ENCODE data around the gene CACNA2D4.

The CACNA2D4 gene

DNA sequence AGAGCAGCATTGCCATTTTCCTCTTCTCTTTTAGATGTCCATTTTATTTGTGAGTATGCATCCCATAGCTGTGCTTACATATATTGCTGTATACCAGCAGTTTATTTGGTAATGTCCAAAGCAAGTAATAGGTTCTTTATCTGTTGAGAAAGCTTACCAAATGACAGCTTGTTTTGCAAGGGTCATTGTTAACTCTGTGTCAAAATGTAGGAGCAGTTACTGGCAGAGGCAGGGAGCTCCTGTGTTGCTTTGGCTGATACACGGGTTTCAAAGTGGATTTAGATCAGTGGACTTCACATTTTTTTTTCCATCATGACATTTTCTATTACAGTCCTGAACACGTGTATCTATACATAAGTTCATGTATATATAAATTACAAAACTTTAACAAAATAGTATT, 136.2 kb downstream of the CACNA2D4 start:
- Histone ChIP-seq H3K9ac (ENCODE audit: low read depth in 1 of 2, low read length in 2 of 2) (no peak overlapping the region), H3K4me3 (ENCODE audit: low read depth in 1 of 2, low read length in 2 of 2) (no peak overlapping the region), H3K27me3 (ENCODE audit: control insufficient read depth in 1 of 2, insufficient read depth in 2 of 2, low read length in 2 of 2) (no peaks in the 10 kb centered on the region), H3K9me3 (ENCODE audit: control insufficient read depth in 1 of 2, low read length in 2 of 2) (no peaks in the 10 kb centered on the region), H3K27ac (ENCODE audit: low read depth, low read length) (no peak overlapping the region), H3K4me1 (ENCODE audit: control insufficient read depth in 1 of 2, insufficient read depth in 2 of 2, low read length in 2 of 2) (no peaks in the 10 kb centered on the region), H3K36me3 (ENCODE audit: control insufficient read depth in 1 of 2, insufficient read depth in 2 of 2, low read length in 2 of 2) (peaks cover 24 to 67% of the 10 kb centered on the region in 2 donors)

DNA sequence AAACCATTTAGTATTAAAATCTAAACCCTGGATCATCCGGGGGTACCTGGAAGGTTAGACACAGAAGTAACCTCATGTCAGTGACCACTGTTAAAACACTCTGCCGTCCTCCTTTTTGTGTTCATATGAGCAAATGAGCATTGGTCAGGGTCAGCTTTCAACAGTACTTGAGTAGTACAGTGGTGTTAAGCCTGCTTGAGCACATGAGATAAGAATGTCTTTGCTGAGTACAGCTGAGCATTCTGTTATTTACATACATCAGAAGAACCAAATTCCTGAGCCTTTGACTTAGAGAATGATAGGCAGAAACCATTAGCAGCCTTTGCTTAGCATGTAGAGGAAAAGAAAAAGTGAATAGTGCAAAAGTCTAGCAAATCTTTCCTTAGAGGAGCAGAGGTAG, 136.7 kb downstream of the CACNA2D4 start:
- Histone ChIP-seq H3K9ac (ENCODE audit: low read depth in 1 of 2, low read length in 2 of 2) (no peak overlapping the region), H3K27me3 (ENCODE audit: control insufficient read depth in 1 of 2, insufficient read depth in 2 of 2, low read length in 2 of 2) (no peaks in the 10 kb centered on the region), H3K9me3 (ENCODE audit: control insufficient read depth in 1 of 2, low read length in 2 of 2) (no peaks in the 10 kb centered on the region), H3K4me1 (ENCODE audit: control insufficient read depth in 1 of 2, insufficient read depth in 2 of 2, low read length in 2 of 2) (no peaks in the 10 kb centered on the region), H3K4me3 (ENCODE audit: low read depth in 1 of 2, low read length in 2 of 2) (no peak overlapping the region), H3K36me3 (ENCODE audit: control insufficient read depth in 1 of 2, insufficient read depth in 2 of 2, low read length in 2 of 2) (peaks cover 23 to 63% of the 10 kb centered on the region in 2 donors), H3K27ac (ENCODE audit: low read depth, low read length) (no peak overlapping the region)

DNA sequence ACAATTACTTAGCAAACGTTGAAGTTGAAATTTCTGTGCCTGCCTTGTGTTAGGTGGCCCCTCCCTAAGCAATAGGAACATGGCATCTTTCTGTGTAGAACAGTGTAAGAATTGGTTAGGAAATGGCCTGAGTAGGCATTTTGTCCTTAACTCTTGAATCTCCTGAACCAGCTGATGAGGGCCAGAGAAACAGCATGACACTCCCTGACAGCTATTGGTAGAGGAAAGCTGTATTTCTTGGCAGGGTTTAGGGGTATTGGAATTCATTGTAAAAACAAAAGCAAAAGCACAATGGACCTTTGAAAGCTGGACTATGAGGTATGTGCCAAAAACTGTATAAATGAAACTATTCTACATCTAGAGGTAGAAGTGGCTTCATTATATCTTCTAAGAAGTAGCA, 138.7 kb downstream of the CACNA2D4 start:
- Histone ChIP-seq H3K4me1 (ENCODE audit: control insufficient read depth in 1 of 2, insufficient read depth in 2 of 2, low read length in 2 of 2) (no peaks in the 10 kb centered on the region), H3K27me3 (ENCODE audit: control insufficient read depth in 1 of 2, insufficient read depth in 2 of 2, low read length in 2 of 2) (no peaks in the 10 kb centered on the region), H3K36me3 (ENCODE audit: control insufficient read depth in 1 of 2, insufficient read depth in 2 of 2, low read length in 2 of 2) (peaks cover 15 to 44% of the 10 kb centered on the region in 2 donors), H3K4me3 (ENCODE audit: low read depth in 1 of 2, low read length in 2 of 2) (no peak overlapping the region), H3K27ac (ENCODE audit: low read depth, low read length) (no peak overlapping the region), H3K9me3 (ENCODE audit: control insufficient read depth in 1 of 2, low read length in 2 of 2) (no peaks in the 10 kb centered on the region), H3K9ac (ENCODE audit: low read depth in 1 of 2, low read length in 2 of 2) (no peak overlapping the region)

DNA sequence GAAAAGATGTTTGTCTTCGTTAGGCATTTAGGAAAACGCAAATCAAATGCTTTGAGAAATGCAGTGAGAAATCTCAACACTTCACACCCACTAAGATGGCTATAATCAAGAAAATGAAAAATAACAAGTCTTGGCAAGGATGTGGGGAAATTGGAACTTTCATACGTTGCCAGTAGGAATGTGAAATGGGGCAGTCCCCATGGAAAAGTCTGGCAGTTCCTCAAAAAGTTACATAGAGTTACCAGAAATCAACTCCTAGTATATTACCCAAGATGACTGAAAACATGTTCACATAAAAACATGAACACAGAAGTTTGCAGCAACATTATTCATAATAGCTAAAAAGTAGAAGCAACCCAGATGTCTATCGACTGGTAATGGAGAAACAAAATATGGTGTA, 139.5 kb downstream of the CACNA2D4 start:
- Histone ChIP-seq H3K9ac (ENCODE audit: low read depth in 1 of 2, low read length in 2 of 2) (no peak overlapping the region), H3K4me3 (ENCODE audit: low read depth in 1 of 2, low read length in 2 of 2) (no peak overlapping the region), H3K36me3 (ENCODE audit: control insufficient read depth in 1 of 2, insufficient read depth in 2 of 2, low read length in 2 of 2) (peaks cover 11 to 42% of the 10 kb centered on the region in 2 donors), H3K27ac (ENCODE audit: low read depth, low read length) (no peak overlapping the region), H3K4me1 (ENCODE audit: control insufficient read depth in 1 of 2, insufficient read depth in 2 of 2, low read length in 2 of 2) (no peaks in the 10 kb centered on the region), H3K9me3 (ENCODE audit: control insufficient read depth in 1 of 2, low read length in 2 of 2) (no peaks in the 10 kb centered on the region), H3K27me3 (ENCODE audit: control insufficient read depth in 1 of 2, insufficient read depth in 2 of 2, low read length in 2 of 2) (no peaks in the 10 kb centered on the region)

DNA sequence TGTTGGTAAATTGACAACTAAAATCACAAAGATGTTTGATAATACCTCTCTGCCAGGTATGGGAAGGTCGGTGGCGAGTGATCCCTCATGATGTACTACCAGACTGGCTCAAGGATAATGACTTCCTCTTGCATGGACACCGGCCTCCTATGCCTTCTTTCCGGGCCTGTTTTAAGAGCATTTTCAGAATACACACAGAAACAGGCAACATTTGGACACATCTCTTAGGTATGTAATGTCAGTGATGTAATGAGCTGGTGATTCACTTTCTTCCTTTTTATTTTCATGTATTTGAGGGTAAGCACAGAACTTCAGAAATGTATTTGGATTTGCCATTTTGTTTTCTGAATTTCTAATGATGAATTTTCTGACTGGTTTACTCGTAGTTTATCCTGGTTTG, 140.7 kb downstream of the CACNA2D4 start:
- H3K27ac ChIP-seq (ENCODE audit: low read depth, low read length): no peak overlapping the region
- H3K4me3 ChIP-seq (ENCODE audit: low read depth in 1 of 2, low read length in 2 of 2): no peak overlapping the region
- H3K9ac ChIP-seq (ENCODE audit: low read depth in 1 of 2, low read length in 2 of 2): no peak overlapping the region
- H3K4me1 ChIP-seq (ENCODE audit: control insufficient read depth in 1 of 2, insufficient read depth in 2 of 2, low read length in 2 of 2): no peaks in the 10 kb centered on the region
- no peaks in the 10 kb centered on the region for H3K9me3 ChIP-seq (ENCODE audit: control insufficient read depth in 1 of 2, low read length in 2 of 2)
- peaks cover 9 to 41% of the 10 kb centered on the region in 2 donors for H3K36me3 ChIP-seq (ENCODE audit: control insufficient read depth in 1 of 2, insufficient read depth in 2 of 2, low read length in 2 of 2)
- H3K27me3 ChIP-seq (ENCODE audit: control insufficient read depth in 1 of 2, insufficient read depth in 2 of 2, low read length in 2 of 2): no peaks in the 10 kb centered on the region

DNA sequence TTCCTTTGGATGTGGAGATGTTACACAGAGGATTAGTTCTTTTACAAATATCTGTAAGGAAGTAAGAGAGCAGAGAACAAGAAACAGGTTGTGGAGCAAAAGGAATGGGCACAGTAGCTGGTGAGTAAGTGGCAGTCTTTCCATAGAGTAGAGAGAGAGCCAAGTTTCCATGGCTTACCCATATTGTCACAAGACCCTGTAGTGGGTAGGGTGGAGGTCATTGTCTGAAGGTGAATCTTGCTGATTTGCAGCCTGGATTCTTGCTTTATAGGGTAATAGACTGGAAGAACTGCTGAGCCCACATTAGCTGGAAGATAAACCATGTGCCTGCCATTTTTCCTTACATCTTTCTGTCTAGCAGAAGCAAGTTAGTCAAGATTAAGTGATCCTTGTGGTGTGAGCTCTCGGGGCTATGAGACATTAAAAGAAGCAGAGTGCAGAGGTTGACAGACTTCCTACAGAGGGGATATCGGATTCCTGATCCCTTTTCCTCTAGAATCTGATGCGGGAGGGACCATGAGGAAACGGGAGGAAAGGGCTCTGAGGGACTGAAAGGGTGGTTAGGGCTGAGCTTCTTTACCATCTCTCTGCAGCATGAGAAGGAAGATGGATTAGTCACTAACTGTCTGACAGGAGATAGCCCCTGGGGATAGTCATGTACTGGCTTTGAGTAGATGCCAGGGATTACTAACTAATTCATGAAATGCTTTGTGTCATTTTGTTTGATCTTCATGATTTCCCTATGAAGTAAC, 142.1 kb downstream of the CACNA2D4 start:
- Histone ChIP-seq H3K4me1 (ENCODE audit: control insufficient read depth in 1 of 2, insufficient read depth in 2 of 2, low read length in 2 of 2) (no peaks in the 10 kb centered on the region), H3K36me3 (ENCODE audit: control insufficient read depth in 1 of 2, insufficient read depth in 2 of 2, low read length in 2 of 2) (peaks cover 3 to 33% of the 10 kb centered on the region in 2 donors), H3K4me3 (ENCODE audit: low read depth in 1 of 2, low read length in 2 of 2) (no peak overlapping the region), H3K27ac (ENCODE audit: low read depth, low read length) (no peak overlapping the region), H3K9ac (ENCODE audit: low read depth in 1 of 2, low read length in 2 of 2) (no peak overlapping the region), H3K27me3 (ENCODE audit: control insufficient read depth in 1 of 2, insufficient read depth in 2 of 2, low read length in 2 of 2) (no peaks in the 10 kb centered on the region), H3K9me3 (ENCODE audit: control insufficient read depth in 1 of 2, low read length in 2 of 2) (no peaks in the 10 kb centered on the region)

DNA sequence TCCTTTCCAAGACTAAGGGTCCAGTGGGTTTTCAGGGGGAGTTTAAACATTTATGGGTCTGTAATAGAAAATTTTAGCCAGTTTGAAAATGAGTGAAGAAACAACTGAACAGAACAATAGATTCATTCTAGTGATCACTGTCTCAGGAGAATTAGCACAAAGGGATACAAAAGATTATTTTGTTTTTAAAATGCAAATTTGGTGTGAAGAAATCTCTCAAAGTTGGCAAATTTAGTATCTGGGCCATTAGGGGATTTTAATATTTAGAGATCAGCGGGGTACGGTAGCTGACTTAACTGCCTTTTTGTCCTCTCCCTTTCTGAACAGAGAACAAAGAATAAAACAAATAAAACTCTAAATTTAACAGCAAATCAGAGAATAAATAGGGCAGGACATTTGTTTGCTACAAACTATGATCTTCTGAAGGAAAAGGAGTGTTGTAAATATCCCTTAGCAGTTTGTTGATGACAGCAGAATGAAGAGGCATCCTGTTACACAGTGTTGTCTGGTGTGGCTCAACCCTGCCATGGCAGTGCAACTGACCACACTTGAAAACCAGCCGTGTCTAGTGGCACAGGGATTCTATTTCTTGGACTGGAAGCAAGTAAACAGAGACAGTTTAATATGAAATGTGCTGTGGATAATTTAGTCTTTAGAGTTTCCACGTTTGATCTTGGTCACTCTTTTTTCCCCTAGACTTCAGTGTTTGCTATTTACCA, 144.4 kb downstream of the CACNA2D4 start:
- Histone ChIP-seq H3K9me3 (ENCODE audit: control insufficient read depth in 1 of 2, low read length in 2 of 2) (no peaks in the 10 kb centered on the region), H3K9ac (ENCODE audit: low read depth in 1 of 2, low read length in 2 of 2) (no peak overlapping the region), H3K27me3 (ENCODE audit: control insufficient read depth in 1 of 2, insufficient read depth in 2 of 2, low read length in 2 of 2) (no peaks in the 10 kb centered on the region), H3K4me1 (ENCODE audit: control insufficient read depth in 1 of 2, insufficient read depth in 2 of 2, low read length in 2 of 2) (no peaks in the 10 kb centered on the region), H3K36me3 (ENCODE audit: control insufficient read depth in 1 of 2, insufficient read depth in 2 of 2, low read length in 2 of 2) (peaks cover 0 to 24% of the 10 kb centered on the region in 2 donors), H3K4me3 (ENCODE audit: low read depth in 1 of 2, low read length in 2 of 2) (no peak overlapping the region), H3K27ac (ENCODE audit: low read depth, low read length) (no peak overlapping the region)

DNA sequence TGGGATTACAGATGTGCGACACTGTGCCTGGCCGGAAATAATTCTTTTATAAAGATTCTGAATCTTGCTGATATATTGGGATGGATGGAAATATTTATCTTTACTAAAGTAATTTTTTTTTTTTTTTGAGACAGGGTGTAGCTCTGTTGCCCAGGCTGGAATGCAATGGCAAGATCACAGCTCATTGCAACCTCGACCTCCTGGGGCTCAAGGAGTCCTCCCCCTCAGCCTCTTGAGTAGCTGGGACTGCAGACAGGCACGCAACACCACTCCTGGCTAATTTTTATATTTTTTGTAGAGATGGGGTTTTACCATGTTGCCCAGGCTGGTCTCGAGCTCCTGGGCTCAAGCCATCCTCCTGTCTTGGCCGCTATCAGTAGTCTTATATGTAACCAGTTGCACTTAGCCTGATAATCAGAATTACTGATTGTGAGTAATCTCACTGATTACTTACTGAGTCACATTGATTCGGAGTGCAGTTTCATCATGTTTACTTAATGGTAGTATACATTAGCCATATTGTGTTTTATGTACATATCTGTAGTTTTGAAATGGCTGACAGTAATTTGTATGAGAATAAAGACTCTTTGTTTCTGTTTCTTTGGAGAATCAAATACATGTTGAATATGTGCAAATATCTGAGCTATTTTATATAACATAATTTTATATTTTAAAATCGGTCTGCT, 148.5 kb downstream of the CACNA2D4 start:
- Histone ChIP-seq H3K4me3 (ENCODE audit: low read depth in 1 of 2, low read length in 2 of 2) (no peak overlapping the region), H3K9me3 (ENCODE audit: control insufficient read depth in 1 of 2, low read length in 2 of 2) (no peaks in the 10 kb centered on the region), H3K9ac (ENCODE audit: low read depth in 1 of 2, low read length in 2 of 2) (no peak overlapping the region), H3K27me3 (ENCODE audit: control insufficient read depth in 1 of 2, insufficient read depth in 2 of 2, low read length in 2 of 2) (no peaks in the 10 kb centered on the region), H3K27ac (ENCODE audit: low read depth, low read length) (no peak overlapping the region), H3K36me3 (ENCODE audit: control insufficient read depth in 1 of 2, insufficient read depth in 2 of 2, low read length in 2 of 2) (peaks cover 0 to 13% of the 10 kb centered on the region in 2 donors), H3K4me1 (ENCODE audit: control insufficient read depth in 1 of 2, insufficient read depth in 2 of 2, low read length in 2 of 2) (peaks cover 0 to 6% of the 10 kb centered on the region in 2 donors)

DNA sequence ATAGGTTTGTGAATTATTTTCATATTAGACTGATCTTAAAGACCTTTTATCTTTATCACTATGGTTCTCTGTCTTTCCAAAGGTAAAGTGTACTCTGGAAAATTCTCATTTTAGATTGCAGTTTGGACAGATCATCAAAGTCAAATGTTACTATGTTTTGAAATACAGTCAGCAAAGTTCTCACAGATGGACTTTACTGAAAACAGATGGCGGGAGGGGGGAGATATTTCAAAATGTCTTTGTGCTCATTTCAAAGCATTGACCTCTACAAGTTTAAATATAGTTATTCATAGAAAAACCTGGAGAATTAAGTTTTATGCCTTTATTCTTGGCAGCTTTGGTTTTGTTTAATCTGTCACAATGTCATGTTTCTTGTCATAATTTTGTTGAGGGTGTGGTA, 149.8 kb downstream of the CACNA2D4 start:
- Histone ChIP-seq H3K9ac (ENCODE audit: low read depth in 1 of 2, low read length in 2 of 2) (no peak overlapping the region), H3K27me3 (ENCODE audit: control insufficient read depth in 1 of 2, insufficient read depth in 2 of 2, low read length in 2 of 2) (no peaks in the 10 kb centered on the region), H3K4me1 (ENCODE audit: control insufficient read depth in 1 of 2, insufficient read depth in 2 of 2, low read length in 2 of 2) (peaks cover 0 to 6% of the 10 kb centered on the region in 2 donors), H3K36me3 (ENCODE audit: control insufficient read depth in 1 of 2, insufficient read depth in 2 of 2, low read length in 2 of 2) (peaks cover 0 to 10% of the 10 kb centered on the region in 2 donors), H3K9me3 (ENCODE audit: control insufficient read depth in 1 of 2, low read length in 2 of 2) (no peaks in the 10 kb centered on the region), H3K27ac (ENCODE audit: low read depth, low read length) (no peak overlapping the region), H3K4me3 (ENCODE audit: low read depth in 1 of 2, low read length in 2 of 2) (no peak overlapping the region)

Measured in duodenal mucosa (tissue), 2 donors.